ENCODE results near the gene PLEKHJ1.

DNA sequence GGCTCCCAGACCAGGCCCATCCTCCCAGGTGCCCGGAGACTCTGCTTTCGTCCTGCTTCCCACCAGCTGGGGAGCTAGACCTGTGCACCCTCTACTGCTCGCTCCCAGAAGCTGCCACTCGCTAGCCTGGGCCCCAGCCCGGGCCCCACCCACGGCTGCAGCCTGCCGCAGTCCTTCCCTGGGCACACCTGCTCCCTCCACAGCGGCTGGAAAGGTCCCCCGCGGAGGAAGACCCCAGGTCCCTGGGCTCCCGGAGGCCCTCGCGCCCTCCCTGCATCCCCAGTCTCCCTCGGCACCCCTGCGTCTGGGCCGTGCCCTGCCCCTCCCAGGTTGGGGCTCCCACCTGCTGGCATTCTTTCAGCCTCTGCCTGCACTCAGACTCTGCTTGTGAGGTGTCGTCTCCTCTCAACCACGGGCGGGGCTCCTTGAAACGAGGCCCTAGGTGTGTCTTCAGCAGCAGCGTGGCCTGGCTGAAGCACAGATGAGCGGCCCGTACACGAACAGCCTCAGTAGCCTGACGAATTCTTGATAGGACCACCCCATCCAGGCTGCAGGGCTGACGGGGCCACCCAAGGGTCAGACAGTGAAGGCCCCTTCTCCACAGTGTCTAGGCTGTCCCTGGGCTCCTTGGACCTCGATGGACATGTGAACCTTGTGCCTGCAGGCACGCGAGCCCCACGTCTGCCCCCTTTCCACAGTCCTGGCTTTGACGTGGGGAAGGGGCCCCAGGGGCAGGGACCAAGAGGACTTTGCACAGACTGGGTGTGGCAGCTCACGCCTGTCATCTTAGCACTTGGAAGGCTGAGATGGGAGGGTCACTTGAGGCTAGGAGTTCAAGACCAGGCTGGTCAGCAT lies 44.4 kb downstream of the PLEKHJ1 start:
- TF ChIP-seq POLR2AphosphoS5 (IDR thresholded peaks at IDR 0.05; ENCODE audit: low read depth, low read length) (no peak), POLR2A (IDR thresholded peaks at IDR 0.05; ENCODE audit: low read depth, low read length) (no peak)
